ENCODE data around the gene ARHGEF19. TPM values are rescaled to one million over a fixed set of nuclear protein-coding genes. Genes with fewer than 3 reads are reported as not detected.

The ARHGEF19 gene
- total and polyA plus RNA-seq, 10 donors = 3.5 to 12.9 (median 7.8) TPM

DNA sequence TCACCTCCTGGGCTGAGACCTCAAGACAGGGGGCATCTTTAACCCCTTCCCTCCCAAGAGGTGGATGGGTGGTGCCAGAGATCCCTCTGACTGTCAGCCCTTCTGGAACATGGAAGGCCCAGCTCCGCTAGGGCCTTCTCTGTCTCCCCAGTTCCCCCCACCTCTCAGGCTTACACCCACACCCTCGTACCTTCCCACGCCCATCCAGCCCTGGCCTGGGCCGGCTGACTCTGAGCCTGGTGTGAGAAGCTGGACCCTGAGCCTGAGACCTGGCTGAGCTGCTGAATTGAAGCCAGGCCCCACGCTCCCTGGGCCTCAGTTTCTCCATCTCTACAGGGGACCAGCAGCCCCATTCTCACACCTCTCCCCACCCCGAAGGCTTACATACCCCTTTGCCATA, 61.9 kb downstream of the ARHGEF19 start:
- no peak for DNase-seq
- intact Hi-C loops (cut with DNase I; ENCODE audit: low total_unique reads) = no loop called here
- Histone ChIP-seq H3K36me3 (peaks cover 0 to 32% (median 4%) of the 10 kb centered on the region in 6 donors), H3K4me3 (no peak overlapping the region), H3K27ac (peak overlapping the region in 4 of 8 donors; percentile 86 to 91 (median 88)), H3K9me3 (no peaks in the 10 kb centered on the region), H3K27me3 (replicated peaks in 1 of 7) (peaks cover 0 to 63% (median 10%) of the 10 kb centered on the region in 7 donors), H3K4me1 (peaks cover 31 to 98% (median 76%) of the 10 kb centered on the region in 6 donors)
- TF ChIP-seq POLR2AphosphoS5 (IDR thresholded peaks at IDR 0.05) = no peak
- TF ChIP-seq, protein P1, sequence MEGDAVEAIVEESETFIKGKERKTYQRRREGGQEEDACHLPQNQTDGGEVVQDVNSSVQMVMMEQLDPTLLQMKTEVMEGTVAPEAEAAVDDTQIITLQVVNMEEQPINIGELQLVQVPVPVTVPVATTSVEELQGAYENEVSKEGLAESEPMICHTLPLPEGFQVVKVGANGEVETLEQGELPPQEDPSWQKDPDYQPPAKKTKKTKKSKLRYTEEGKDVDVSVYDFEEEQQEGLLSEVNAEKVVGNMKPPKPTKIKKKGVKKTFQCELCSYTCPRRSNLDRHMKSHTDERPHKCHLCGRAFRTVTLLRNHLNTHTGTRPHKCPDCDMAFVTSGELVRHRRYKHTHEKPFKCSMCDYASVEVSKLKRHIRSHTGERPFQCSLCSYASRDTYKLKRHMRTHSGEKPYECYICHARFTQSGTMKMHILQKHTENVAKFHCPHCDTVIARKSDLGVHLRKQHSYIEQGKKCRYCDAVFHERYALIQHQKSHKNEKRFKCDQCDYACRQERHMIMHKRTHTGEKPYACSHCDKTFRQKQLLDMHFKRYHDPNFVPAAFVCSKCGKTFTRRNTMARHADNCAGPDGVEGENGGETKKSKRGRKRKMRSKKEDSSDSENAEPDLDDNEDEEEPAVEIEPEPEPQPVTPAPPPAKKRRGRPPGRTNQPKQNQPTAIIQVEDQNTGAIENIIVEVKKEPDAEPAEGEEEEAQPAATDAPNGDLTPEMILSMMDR (IDR thresholded peaks at IDR 0.05 in 8 of 11, conservative IDR thresholded peaks at IDR 0.05 in 3 of 11) = no peak
- no peak for TF ChIP-seq POLR2A (IDR thresholded peaks at IDR 0.05)
- 53 to 78% (median 67%) methylated on average over 6 of the region's 6 CpGs for WGBS, 5 donors

DNA sequence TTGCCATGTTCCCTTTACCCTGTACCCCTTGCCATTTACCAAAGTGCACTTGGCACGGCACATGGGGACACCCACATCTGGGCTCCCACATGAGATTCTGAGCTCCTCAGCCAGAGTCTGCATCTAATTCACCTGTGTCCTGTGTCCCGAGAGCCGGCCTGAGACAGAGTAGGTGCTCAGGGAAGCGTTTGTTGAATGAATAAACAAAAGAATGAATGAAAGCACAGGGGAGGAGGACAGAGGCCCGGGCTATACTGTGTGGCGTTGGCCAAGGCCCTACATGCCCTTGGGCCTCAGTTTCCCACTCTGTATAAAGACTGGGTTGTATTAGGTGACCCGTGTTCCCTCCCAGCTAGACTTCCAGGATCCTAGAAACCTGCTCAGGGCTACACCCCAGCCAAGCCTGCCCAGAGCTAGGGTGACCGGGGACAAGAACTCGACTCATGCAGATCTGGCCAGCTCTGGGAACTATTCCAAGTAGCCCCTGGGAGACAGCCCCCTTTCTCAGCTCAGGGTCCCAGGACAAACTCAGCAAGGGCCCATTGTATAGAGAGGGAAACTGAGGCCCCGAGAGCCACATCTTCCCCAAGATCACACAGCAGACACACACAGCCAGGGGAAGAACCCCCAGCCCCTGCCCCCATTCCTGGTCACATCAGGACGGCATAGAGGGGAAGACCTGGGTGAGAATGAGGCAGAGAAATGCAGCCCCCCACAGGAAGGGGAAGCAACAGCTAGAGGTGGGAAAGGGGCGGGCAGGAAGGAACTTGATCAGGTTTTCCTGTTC, 62.6 kb downstream of the ARHGEF19 start:
- H3K9me3 ChIP-seq = no peaks in the 10 kb centered on the region
- TF ChIP-seq, protein P1 (IDR thresholded peaks at IDR 0.05 in 8 of 11, conservative IDR thresholded peaks at IDR 0.05 in 3 of 11) = no peak
- TF ChIP-seq POLR2A (IDR thresholded peaks at IDR 0.05) = no peak
- no peak for TF ChIP-seq POLR2AphosphoS5 (IDR thresholded peaks at IDR 0.05)
- WGBS, 5 donors = 74 to 79% (median 75%) methylated on average over 12 of the region's 12 CpGs
- H3K4me1 ChIP-seq = peaks cover 26 to 98% (median 72%) of the 10 kb centered on the region in 6 donors
- H3K36me3 ChIP-seq = peaks cover 0 to 32% (median 4%) of the 10 kb centered on the region in 6 donors
- H3K27me3 ChIP-seq (replicated peaks in 1 of 7) = peaks cover 0 to 63% (median 6%) of the 10 kb centered on the region in 7 donors
- no peak overlapping the region for H3K4me3 ChIP-seq
- DNase-seq = no peak
- H3K27ac ChIP-seq = peak overlapping the region in 4 of 8 donors; percentile 86 to 91 (median 88)
- intact Hi-C loops (cut with DNase I; ENCODE audit: low total_unique reads) = no loop called here

DNA sequence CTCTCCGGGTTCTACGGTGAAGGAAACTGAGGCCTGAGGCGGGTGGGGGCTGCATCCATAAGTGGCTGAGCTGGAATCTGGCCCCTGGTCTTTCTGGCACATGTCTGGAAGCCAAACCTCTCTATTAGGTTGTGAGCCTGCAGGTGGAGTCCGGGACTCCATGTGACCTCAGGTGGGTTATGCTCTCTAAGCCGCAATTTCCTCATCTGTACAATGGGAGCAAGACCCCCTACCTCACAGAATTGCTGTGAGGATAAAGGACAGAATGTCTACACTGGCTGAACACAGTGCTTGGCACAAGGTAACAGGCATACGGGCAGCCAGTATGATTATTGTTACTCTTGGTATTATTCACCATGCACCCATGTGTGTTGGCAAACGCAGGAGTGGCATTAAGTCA, 63.3 kb downstream of the ARHGEF19 start:
- Histone ChIP-seq H3K9me3 (no peaks in the 10 kb centered on the region), H3K36me3 (peaks cover 0 to 32% (median 4%) of the 10 kb centered on the region in 6 donors), H3K27me3 (replicated peaks in 1 of 7) (peaks cover 0 to 56% (median 3%) of the 10 kb centered on the region in 7 donors), H3K27ac (no peak overlapping the region), H3K4me3 (no peak overlapping the region), H3K4me1 (peaks cover 27 to 98% (median 71%) of the 10 kb centered on the region in 6 donors)
- 78 to 93% (median 89%) methylated on average over 3 to 7 of the region's 7 CpGs for WGBS, 5 donors
- TF ChIP-seq POLR2AphosphoS5 (IDR thresholded peaks at IDR 0.05) (no peak), POLR2A (IDR thresholded peaks at IDR 0.05) (no peak)
- TF ChIP-seq, protein P1 (IDR thresholded peaks at IDR 0.05 in 8 of 11, conservative IDR thresholded peaks at IDR 0.05 in 3 of 11) = no peak
- intact Hi-C loops (cut with DNase I; ENCODE audit: low total_unique reads) = no loop called here
- no peak for DNase-seq

All from spleen (tissue), 11 donors.